ENCODE data around the gene PRLR. TPM values are rescaled to one million over a fixed set of nuclear protein-coding genes. Genes with fewer than 3 reads are reported as not detected.

PRLR gene
- total and polyA plus RNA-seq, 2 of the 8 experiments (the other 6 are each of a cell fraction or from before 2014, with no cell fraction given): 0.53 to 2.5 TPM

DNA sequence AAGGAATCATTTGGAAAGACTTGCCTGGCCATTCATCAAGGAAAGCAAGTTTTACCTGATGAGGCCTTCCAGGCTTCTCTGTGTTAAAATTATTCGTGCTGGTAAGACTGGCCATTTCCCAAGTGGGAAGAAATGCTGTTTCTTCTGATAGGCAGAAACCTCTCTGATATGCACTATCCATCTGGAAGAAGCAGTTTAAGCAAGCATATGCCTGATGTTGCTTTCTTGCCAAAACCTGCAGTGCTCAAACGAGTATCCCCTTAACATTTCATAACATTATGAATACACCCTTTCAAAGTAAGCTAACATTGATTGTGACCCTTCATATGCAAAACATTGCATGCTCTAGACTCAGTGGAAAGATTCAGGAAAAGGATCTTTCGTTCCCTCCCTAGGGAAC, 36.0 kb upstream of the PRLR start (continued):
- TF ChIP-seq, protein P1, sequence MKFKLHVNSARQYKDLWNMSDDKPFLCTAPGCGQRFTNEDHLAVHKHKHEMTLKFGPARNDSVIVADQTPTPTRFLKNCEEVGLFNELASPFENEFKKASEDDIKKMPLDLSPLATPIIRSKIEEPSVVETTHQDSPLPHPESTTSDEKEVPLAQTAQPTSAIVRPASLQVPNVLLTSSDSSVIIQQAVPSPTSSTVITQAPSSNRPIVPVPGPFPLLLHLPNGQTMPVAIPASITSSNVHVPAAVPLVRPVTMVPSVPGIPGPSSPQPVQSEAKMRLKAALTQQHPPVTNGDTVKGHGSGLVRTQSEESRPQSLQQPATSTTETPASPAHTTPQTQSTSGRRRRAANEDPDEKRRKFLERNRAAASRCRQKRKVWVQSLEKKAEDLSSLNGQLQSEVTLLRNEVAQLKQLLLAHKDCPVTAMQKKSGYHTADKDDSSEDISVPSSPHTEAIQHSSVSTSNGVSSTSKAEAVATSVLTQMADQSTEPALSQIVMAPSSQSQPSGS (IDR thresholded peaks at IDR 0.05; ENCODE audit: low read length): no peak
- no peak for TF ChIP-seq SP2 (IDR thresholded peaks at IDR 0.05; ENCODE audit: low read length)
- TF ChIP-seq GABPA (IDR thresholded peaks at IDR 0.05; ENCODE audit: borderline replicate concordance, insufficient read depth, low read length): no peak
- TF ChIP-seq BACH1 (IDR thresholded peaks at IDR 0.05; ENCODE audit: low read length): no peak
